ENCODE measurements around the gene TM9SF1.

The TM9SF1 gene

GRCh38 chr14:24179294-24179960, 15.8 kb downstream of the TM9SF1 start:
- DNase-seq (ENCODE audit: low spot score) = no peak

- no peak for DNase-seq (ENCODE audit: low spot score)
Observed at GRCh38 chr14:24178399-24179178, 16.7 kb downstream of the TM9SF1 start.

GRCh38 chr14:24177891-24178290, 17.4 kb downstream of the TM9SF1 start:
- DNase-seq (ENCODE audit: low spot score) = no peak

GRCh38 chr14:24177041-24177825, 18.0 kb downstream of the TM9SF1 start:
- no peak for DNase-seq (ENCODE audit: low spot score)

- no peak for DNase-seq (ENCODE audit: low spot score)
Observed at GRCh38 chr14:24176599-24176998, 18.6 kb downstream of the TM9SF1 start.

GRCh38 chr14:24172871-24173281, 22.4 kb downstream of the TM9SF1 start:
- DNase-seq (ENCODE audit: low spot score) = no peak

- DNase-seq (ENCODE audit: low spot score) = no peak
Observed at GRCh38 chr14:24172261-24172860, 22.9 kb downstream of the TM9SF1 start.

GRCh38 chr14:24171422-24172260, 23.6 kb downstream of the TM9SF1 start, which contains the start of gene REC8:
REC8 (plus strand) TSS chr14:24172080; CDS start chr14:24172553, 473 bp downstream.
- DNase-seq (ENCODE audit: low spot score) = peak; percentile 73

GRCh38 chr14:24167469-24168114, 27.6 kb downstream of the TM9SF1 start:
- DNase-seq (ENCODE audit: low spot score) = no peak

- DNase-seq (ENCODE audit: low spot score) = no peak
Observed at GRCh38 chr14:24165785-24166184, 29.5 kb downstream of the TM9SF1 start.

- no peak for DNase-seq (ENCODE audit: low spot score)
Observed at GRCh38 chr14:24164518-24164991, 30.7 kb downstream of the TM9SF1 start.

GRCh38 chr14:24162093-24162492, 33.1 kb downstream of the TM9SF1 start:
- no peak for DNase-seq (ENCODE audit: low spot score)

- peak; percentile 97 for DNase-seq (ENCODE audit: low spot score)
Observed at GRCh38 chr14:24160850-24161804, 34.1 kb downstream of the TM9SF1 start, which contains the start of gene IRF9. IRF9 (plus strand) TSS chr14:24161265; CDS start chr14:24162145, 880 bp downstream.

GRCh38 chr14:24160499-24160849, 34.8 kb downstream of the TM9SF1 start:
- DNase-seq (ENCODE audit: low spot score) = no peak

- DNase-seq (ENCODE audit: low spot score) = no peak
Observed at GRCh38 chr14:24159777-24160498, 35.3 kb downstream of the TM9SF1 start.

- no peak for DNase-seq (ENCODE audit: low spot score)
Observed at GRCh38 chr14:24157331-24157730, 37.9 kb downstream of the TM9SF1 start.

GRCh38 chr14:24156840-24157239, 38.4 kb downstream of the TM9SF1 start:
- DNase-seq (ENCODE audit: low spot score) = no peak

- DNase-seq (ENCODE audit: low spot score) = no peak
Observed at GRCh38 chr14:24155100-24155499, 40.1 kb downstream of the TM9SF1 start.

All from kidney tubule cell (primary cell).